Skeletal muscle satellite cell (primary cell): ENCODE measurements around the gene USP32.

Experiments used
- H3K27me3 ChIP-seq: 2 replicates; pipeline ENCODE4 v1.7.0; 2013; ENCODE audit warnings: low read length; ENCODE audit not compliant: control insufficient read depth, insufficient read depth
- H3K36me3 ChIP-seq: 2 replicates; pipeline ENCODE4 v1.7.0; 2013; ENCODE audit warnings: mild to moderate bottlenecking, control low read depth, low read length; ENCODE audit not compliant: insufficient read depth
- H3K4me1 ChIP-seq: 2 replicates; pipeline ENCODE4 v1.7.0; 2013; ENCODE audit warnings: low read length; ENCODE audit not compliant: control insufficient read depth, insufficient read depth
- H3K4me2 ChIP-seq: 2 replicates; pipeline ENCODE4 v1.7.0; 2013; ENCODE audit warnings: mild to moderate bottlenecking, low read length
- H3K4me3 ChIP-seq: 2 replicates; pipeline ENCODE4 v1.7.0; 2013; ENCODE audit warnings: low read length
- H3K9ac ChIP-seq: 2 replicates; pipeline ENCODE4 v1.7.0; 2013; ENCODE audit warnings: mild to moderate bottlenecking, low read depth, low read length, moderate library complexity
- H3K9me3 ChIP-seq: replicated peaks from 2 replicates; pipeline ENCODE4 v1.7.0; 2013; ENCODE audit warnings: mild to moderate bottlenecking, control low read depth, low read length

Gene USP32

DNA sequence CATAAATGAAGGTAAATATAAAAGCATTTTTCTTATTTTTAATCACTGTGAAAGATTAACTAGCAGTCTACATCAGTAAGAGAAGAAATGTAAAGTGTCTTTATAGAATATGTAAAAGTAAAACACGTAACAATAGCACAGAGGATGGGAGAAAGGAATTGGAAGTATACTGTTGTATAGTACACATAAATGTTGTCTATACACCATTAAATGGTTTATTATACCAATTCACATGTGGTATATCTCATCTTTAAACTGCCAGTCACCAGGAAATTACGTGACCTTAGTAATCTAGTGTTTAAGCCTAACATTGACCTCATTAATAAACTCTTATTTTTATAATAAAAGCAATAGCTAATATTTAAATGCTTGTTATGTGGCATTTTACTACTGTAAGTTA lies 87.4 kb downstream of the USP32 start:
- H3K4me1 ChIP-seq, result peaks cover 3% of the 10 kb centered on the region
- H3K9me3 ChIP-seq, result no peaks in the 10 kb centered on the region
- no peak overlapping the region for H3K4me3 ChIP-seq
- H3K9ac ChIP-seq, result no peak overlapping the region
- no peak overlapping the region for H3K4me2 ChIP-seq
- H3K27me3 ChIP-seq, result no peaks in the 10 kb centered on the region
- H3K36me3 ChIP-seq, result peaks cover 13% of the 10 kb centered on the region

DNA sequence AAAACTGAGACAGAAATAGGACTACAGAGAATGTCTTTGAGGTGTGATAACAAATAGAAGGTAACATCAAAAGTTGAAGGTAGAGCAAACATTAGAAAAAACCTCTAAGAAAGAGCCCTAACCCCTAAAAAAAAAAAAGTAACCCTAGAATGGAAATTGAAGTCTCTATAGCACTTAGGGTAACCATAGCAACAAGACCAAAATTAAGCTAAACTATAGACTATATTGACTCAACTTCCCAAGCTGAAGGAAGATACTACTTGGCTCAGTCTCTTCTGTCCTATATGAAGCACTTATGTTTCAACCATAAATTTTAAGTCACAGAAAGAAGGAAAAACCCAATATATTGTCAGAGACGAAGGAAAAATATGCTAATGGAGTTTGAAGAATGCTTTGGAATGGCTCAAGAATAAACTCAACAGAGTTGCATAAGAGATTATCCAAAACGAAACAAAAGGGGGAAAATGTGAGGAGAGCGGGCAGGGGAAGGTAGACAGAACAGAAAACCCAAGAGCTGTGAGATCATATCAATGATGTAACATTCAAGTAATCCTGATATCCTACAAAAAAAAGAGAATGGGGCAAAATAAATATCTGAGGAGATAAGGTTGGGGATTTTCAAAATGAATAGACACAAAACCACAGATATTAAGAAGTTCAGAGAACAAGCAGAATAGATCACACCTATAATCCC lies 88.4 kb downstream of the USP32 start:
- no peak overlapping the region for H3K9ac ChIP-seq
- peaks cover 3% of the 10 kb centered on the region for H3K4me1 ChIP-seq
- H3K9me3 ChIP-seq, result no peaks in the 10 kb centered on the region
- no peak overlapping the region for H3K4me2 ChIP-seq
- H3K27me3 ChIP-seq, result no peaks in the 10 kb centered on the region
- H3K36me3 ChIP-seq, result peaks cover 21% of the 10 kb centered on the region
- no peak overlapping the region for H3K4me3 ChIP-seq

DNA sequence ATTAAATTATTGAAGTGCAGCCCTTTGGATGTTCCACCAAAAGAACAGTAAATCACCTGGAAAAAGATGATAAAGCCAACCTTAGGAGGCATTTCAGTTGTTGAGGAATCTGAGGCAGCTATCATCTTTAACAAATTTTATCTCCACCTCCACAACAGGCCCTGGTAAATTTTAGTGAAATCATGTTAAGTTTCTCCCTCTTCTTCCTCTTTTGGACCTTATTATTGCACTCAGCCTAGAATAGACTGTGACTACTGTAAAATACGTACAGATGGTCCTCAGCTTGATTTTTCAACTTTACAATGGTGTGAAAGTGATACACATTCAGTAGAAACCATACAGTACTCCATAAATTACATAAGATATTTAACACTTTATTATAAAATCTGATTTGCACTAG lies 90.3 kb downstream of the USP32 start:
- Histone ChIP-seq H3K9me3 (no peaks in the 10 kb centered on the region), H3K4me3 (no peak overlapping the region), H3K36me3 (peaks cover 14% of the 10 kb centered on the region), H3K9ac (no peak overlapping the region), H3K27me3 (no peaks in the 10 kb centered on the region), H3K4me2 (no peak overlapping the region), H3K4me1 (peaks cover 3% of the 10 kb centered on the region)

DNA sequence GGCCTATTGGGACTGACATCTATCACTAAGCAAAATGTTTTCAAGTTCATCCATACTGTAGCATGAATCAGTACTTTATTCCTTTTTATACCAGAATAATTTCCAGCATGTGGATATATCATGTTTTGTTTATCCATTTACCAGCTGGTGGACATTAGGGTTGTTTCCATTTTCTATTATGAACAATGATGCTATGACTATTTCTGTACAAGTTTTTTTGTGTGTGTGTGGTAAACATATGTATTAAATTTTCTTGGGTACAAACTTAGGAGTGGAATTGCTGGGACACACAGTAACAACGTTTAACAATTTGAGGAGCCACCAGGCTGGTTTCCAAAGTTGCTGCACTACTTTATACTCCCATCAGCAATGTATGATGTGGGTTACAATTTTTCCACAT lies 91.0 kb downstream of the USP32 start:
- Histone ChIP-seq H3K36me3 (peaks cover 14% of the 10 kb centered on the region), H3K4me2 (no peak overlapping the region), H3K9me3 (no peaks in the 10 kb centered on the region), H3K4me3 (no peak overlapping the region), H3K9ac (no peak overlapping the region), H3K4me1 (peaks cover 3% of the 10 kb centered on the region), H3K27me3 (no peaks in the 10 kb centered on the region)

DNA sequence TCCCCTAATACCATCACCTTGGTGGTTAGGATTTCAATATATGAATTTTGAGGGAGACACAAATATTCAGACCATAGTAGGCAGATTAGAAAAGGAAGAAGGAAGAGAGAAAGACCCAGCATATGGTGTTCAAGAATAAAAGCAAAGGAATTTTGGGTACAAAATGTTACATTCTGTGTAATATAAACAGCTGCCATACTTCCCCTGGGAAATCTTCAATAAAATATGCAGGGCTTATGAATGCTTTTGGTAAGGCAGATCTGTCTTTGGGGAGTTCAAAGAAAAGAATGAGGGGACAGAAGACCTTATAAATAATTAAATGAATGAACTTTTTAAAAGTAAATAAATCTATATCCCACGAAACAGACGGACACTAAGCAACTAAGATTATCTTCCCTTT lies 91.9 kb downstream of the USP32 start:
- no peak overlapping the region for H3K4me3 ChIP-seq
- no peak overlapping the region for H3K9ac ChIP-seq
- no peaks in the 10 kb centered on the region for H3K27me3 ChIP-seq
- H3K4me1 ChIP-seq, result peaks cover 3% of the 10 kb centered on the region
- no peak overlapping the region for H3K4me2 ChIP-seq
- no peaks in the 10 kb centered on the region for H3K9me3 ChIP-seq
- H3K36me3 ChIP-seq, result peaks cover 14% of the 10 kb centered on the region

DNA sequence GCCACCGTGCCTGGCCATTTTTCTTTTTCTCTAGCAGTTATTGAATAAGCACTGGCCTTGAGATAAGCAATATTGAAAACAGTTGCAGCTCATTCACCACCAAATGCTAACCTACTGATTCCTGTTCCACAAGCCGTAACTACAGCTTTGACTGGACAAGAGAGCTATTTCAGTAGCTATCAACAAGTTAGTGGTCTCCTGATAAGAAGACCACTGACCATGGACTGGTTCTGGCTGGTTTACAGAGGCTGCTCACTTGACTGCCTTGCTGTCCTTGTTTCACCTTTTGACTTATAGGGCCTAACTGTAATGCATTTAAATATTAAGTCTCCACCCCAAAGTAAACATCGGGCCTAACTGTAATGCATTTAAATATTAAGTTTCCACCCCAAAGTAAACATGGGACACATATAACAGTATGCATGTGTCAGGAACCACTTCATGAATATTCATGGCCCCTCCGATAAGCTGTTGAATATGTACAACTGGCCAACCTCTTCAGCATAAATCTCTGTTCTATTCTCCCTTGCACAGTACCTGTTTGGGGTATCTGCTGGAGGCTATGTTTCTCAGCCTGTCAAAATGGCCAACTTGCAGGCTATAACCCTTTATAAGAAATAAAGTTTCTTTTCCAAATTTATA lies 94.1 kb downstream of the USP32 start:
- H3K9ac ChIP-seq, result no peak overlapping the region
- no peak overlapping the region for H3K4me3 ChIP-seq
- H3K27me3 ChIP-seq, result no peaks in the 10 kb centered on the region
- peaks cover 3% of the 10 kb centered on the region for H3K4me1 ChIP-seq
- no peak overlapping the region for H3K4me2 ChIP-seq
- H3K36me3 ChIP-seq, result peaks cover 22% of the 10 kb centered on the region
- no peaks in the 10 kb centered on the region for H3K9me3 ChIP-seq

DNA sequence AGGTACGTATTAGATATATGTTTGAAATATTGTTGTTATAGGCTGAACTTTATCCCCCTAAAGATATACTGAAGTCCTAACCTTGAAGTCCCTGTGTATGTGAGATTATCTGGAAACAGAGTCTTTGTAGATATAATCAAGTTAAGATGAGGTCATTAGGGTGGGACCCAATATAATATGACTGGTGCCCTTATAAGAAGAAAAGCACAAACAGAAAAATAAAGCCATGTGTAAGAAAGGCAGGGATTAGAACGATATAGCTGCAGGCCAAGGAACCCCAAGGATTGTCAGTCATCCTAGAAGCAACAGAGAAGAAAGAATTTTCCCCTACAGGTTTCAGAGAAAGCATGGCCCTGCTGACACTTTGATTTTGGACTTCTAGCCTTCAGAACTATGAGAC lies 95.8 kb downstream of the USP32 start:
- H3K9ac ChIP-seq, result no peak overlapping the region
- no peak overlapping the region for H3K4me3 ChIP-seq
- no peaks in the 10 kb centered on the region for H3K27me3 ChIP-seq
- H3K4me1 ChIP-seq, result peaks cover 3% of the 10 kb centered on the region
- H3K36me3 ChIP-seq, result peaks cover 20% of the 10 kb centered on the region
- no peaks in the 10 kb centered on the region for H3K9me3 ChIP-seq
- H3K4me2 ChIP-seq, result no peak overlapping the region

DNA sequence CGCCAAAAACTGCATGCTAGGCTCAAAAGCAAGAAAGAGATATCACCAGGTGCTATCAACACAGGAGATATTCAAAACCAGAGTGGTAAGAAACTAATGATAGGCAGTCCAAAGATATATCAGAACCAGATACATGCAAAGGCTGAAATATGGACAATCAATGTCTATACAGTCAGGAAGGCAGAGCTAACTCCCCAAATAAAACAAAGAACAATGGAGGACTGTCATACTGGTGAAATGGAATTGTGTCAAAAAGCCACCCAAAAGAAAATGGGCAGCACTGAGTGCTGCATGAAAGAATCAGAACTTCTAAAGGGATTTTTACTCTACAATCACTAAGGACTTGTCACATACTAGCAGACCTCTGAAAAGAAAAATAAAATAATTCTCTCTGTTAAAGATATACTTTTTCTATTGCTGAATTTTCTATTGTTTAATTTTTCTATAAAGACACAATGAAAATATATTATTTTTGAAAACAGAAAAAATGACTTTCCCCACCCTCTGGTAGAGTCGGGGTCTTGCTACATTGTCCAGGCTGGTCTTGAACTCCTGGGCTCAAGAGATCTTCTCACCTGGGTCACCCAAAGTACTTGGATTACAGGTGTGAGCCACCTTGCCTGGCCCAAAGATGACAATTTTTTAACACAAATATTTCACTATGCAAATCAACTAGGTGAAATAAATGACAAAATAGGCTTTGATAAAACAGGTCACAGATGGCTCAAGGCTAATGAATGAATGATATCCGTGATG lies 98.2 kb downstream of the USP32 start:
- H3K4me2 ChIP-seq, result no peak overlapping the region
- no peak overlapping the region for H3K9ac ChIP-seq
- H3K36me3 ChIP-seq, result peaks cover 15% of the 10 kb centered on the region
- no peaks in the 10 kb centered on the region for H3K9me3 ChIP-seq
- H3K4me3 ChIP-seq, result no peak overlapping the region
- no peaks in the 10 kb centered on the region for H3K4me1 ChIP-seq
- no peaks in the 10 kb centered on the region for H3K27me3 ChIP-seq

DNA sequence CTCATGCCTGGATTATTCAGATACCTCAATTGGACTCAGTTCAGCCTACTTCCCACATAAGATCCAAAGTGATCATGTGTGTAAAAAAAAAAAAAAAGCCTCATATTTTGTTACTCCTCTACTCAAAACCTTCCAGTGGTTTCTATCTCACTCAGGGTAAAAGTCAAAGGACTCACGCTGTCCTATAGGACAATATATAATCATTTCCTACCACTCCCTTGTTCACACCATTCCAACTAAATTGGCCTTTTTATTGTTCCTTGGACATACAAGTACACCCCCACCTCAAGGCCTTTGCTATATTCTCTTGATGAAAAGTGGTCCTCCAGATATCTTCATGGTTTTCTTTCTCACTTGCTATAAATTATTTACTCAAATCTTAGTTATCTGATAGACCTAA lies 99.2 kb downstream of the USP32 start:
- H3K4me2 ChIP-seq, result no peak overlapping the region
- no peaks in the 10 kb centered on the region for H3K9me3 ChIP-seq
- H3K36me3 ChIP-seq, result peaks cover 21% of the 10 kb centered on the region
- H3K27me3 ChIP-seq, result no peaks in the 10 kb centered on the region
- no peak overlapping the region for H3K4me3 ChIP-seq
- H3K4me1 ChIP-seq, result no peaks in the 10 kb centered on the region
- no peak overlapping the region for H3K9ac ChIP-seq

DNA sequence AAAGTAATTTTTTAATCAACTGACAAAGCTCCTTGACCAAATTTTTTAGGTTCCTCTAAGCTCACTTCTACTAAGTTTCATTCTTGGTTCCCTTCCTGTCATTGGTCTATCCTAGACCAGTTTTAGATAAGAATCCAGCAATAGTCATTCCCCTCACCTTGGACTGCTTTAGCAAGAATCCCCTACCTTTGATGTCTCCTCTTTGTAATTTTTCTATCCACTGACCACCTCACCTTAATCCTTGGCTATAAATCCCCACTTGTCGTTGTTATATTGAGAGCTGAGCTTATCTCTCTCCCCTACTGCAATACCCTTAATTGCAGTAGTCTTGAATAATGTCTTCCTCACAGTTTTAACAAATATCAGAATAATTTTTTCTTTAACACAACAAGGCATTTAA lies 107.2 kb downstream of the USP32 start:
- Histone ChIP-seq H3K36me3 (peaks cover 25% of the 10 kb centered on the region), H3K27me3 (no peaks in the 10 kb centered on the region), H3K4me1 (no peaks in the 10 kb centered on the region), H3K9ac (no peak overlapping the region), H3K4me3 (no peak overlapping the region), H3K9me3 (no peaks in the 10 kb centered on the region), H3K4me2 (no peak overlapping the region)

DNA sequence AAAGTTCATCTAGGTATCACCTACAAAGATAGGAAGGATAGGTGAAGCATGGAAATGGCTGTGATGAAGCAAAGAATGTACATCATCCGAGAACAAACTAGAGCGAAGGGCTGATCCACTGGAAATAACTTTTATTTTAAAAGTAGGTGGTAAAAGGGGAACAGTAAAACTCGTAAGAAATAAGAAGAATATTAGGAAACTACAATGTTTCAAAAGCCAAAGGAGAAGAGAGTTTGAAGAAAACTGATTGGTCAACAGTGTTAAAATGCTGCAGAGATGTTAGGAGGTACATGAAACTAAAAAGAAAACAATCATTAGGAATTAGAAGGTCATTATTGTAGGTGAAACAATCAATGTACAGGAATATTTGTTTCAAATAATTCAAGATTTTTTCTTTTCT lies 108.1 kb downstream of the USP32 start:
- peaks cover 20% of the 10 kb centered on the region for H3K36me3 ChIP-seq
- H3K4me3 ChIP-seq, result no peak overlapping the region
- no peaks in the 10 kb centered on the region for H3K4me1 ChIP-seq
- no peaks in the 10 kb centered on the region for H3K9me3 ChIP-seq
- no peak overlapping the region for H3K4me2 ChIP-seq
- H3K9ac ChIP-seq, result no peak overlapping the region
- H3K27me3 ChIP-seq, result no peaks in the 10 kb centered on the region
